IMR-90 (cell line): ENCODE measurements around the gene XIRP1.

ENCODE experiments used
- BHLHE40 ChIP-seq: fragments of 150-350 bp; IDR thresholded peaks from 2 replicates; pipeline ENCODE4 v1.6.1; 2016; ENCODE audit warnings: mild to moderate bottlenecking, low read depth, low read length
- CEBPB ChIP-seq: IDR thresholded peaks from 2 replicates; pipeline ENCODE4 v1.6.1; 2012; ENCODE audit warnings: low read depth, low read length, improper control_type of control experiment
- CHD1 ChIP-seq: IDR thresholded peaks from 2 replicates; pipeline ENCODE4 v1.6.1; 2012; ENCODE audit warnings: low read depth, low read length, improper control_type of control experiment
- CTCF ChIP-seq: conservative IDR thresholded peaks from 2 replicates; pipeline ENCODE4 v1.5.1; 2012; ENCODE audit warnings: mild to moderate bottlenecking, low read depth, low read length, improper control_type of control experiment
- NFE2L2 ChIP-seq: fragments of 150-350 bp; IDR thresholded peaks from 2 replicates; pipeline ENCODE4 v1.6.1; 2016; ENCODE audit warnings: low read depth, mild to moderate bottlenecking, low read length
- POLR2A ChIP-seq: IDR thresholded peaks from 2 replicates; pipeline ENCODE4 v1.6.1; 2012; ENCODE audit warnings: mild to moderate bottlenecking, low read depth, low read length
- RAD21 ChIP-seq: IDR thresholded peaks from 2 replicates; pipeline ENCODE4 v1.6.1; 2012; ENCODE audit warnings: low read length, improper control_type of control experiment
- RCOR1 ChIP-seq: IDR thresholded peaks from 2 replicates; pipeline ENCODE4 v1.6.1; 2012; ENCODE audit warnings: mild to moderate bottlenecking, low read length, improper control_type of control experiment; ENCODE audit not compliant: insufficient replicate concordance
- SMC3 ChIP-seq: fragments of 150-350 bp; IDR thresholded peaks from 2 replicates; pipeline ENCODE4 v1.6.1; 2016; ENCODE audit warnings: low read depth, mild to moderate bottlenecking, antibody characterized with exemption, low read length, moderate library complexity
- TF ChIP-seq, protein P1 (sequence below): fragments of 150-350 bp; IDR thresholded peaks from 2 replicates; pipeline ENCODE4 v1.6.1; 2016; ENCODE audit warnings: low read depth, mild to moderate bottlenecking, low read length, moderate library complexity, borderline replicate concordance
- TF ChIP-seq, protein P2 (sequence below): fragments of 150-350 bp; IDR thresholded peaks from 2 replicates; pipeline ENCODE4 v1.6.1; 2017; ENCODE audit warnings: mild to moderate bottlenecking, antibody characterized with exemption, low read length, low read depth

DNA sequence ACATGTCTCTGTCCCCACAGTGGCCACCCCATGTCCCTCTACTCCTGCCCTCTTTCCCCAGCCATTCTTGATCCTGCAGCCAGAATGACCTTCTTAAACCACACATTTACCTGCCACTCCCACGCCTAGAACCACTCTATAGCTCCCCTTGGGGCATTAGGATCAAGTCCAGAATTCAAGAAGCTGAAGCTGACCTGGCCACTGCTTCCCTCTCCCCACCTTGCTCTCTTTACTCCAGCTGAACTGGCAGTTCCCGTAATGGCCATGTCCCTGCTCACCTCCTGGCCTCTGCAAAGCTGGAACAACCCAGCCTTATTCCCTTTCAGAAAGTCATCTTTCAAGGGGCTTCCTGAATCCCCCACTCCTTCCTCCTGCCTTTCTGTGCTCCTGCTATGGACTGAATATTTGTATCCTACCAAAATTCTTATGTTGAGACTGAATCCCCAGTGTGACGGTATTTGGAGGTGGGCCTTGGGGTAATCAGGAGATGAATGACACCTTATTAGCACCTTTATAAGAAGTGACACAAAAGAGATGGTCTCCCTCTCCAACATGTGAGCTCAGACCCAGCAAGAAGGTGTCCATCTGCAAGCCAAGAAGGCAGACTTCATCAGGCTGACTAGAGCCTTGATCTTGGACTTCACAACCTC is 42.8 kb downstream of the XIRP1 start:
- TF ChIP-seq CTCF (no peak), POLR2A (no peak), CHD1 (no peak), NFE2L2 (no peak), RCOR1 (no peak), SMC3 (no peak), RAD21 (no peak), CEBPB (no peak), BHLHE40 (no peak)
- TF ChIP-seq, protein P1, sequence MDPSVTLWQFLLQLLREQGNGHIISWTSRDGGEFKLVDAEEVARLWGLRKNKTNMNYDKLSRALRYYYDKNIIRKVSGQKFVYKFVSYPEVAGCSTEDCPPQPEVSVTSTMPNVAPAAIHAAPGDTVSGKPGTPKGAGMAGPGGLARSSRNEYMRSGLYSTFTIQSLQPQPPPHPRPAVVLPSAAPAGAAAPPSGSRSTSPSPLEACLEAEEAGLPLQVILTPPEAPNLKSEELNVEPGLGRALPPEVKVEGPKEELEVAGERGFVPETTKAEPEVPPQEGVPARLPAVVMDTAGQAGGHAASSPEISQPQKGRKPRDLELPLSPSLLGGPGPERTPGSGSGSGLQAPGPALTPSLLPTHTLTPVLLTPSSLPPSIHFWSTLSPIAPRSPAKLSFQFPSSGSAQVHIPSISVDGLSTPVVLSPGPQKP: no peak
- TF ChIP-seq, protein P2, sequence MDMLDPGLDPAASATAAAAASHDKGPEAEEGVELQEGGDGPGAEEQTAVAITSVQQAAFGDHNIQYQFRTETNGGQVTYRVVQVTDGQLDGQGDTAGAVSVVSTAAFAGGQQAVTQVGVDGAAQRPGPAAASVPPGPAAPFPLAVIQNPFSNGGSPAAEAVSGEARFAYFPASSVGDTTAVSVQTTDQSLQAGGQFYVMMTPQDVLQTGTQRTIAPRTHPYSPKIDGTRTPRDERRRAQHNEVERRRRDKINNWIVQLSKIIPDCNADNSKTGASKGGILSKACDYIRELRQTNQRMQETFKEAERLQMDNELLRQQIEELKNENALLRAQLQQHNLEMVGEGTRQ: no peak
